Measurements from ENCODE around the gene LDLRAD3.
A peak's percentile ranks its signal among the peaks of the same experiment; 100 is the strongest.

LDLRAD3 gene

GRCh38 chr11:35943713-35944502 lies at the start of gene LDLRAD3:
TSS of gene LDLRAD3 (plus strand) at chr11:35944062. CDS start at chr11:35944099, 37 bp downstream.
- peak; percentile 87 for DNase-seq (ENCODE audit: low spot score)
- Histone ChIP-seq H3K4me3 (peak within 1 kb of the TSS; percentile 78), H3K27ac (peak within 1 kb of the TSS; percentile 45 to 88)
- no peak for TF ChIP-seq CTCF (IDR thresholded peaks at IDR 0.05)

GRCh38 chr11:35897019-35897418 lies 46.8 kb upstream of the LDLRAD3 start:
- no peak for TF ChIP-seq CTCF (IDR thresholded peaks at IDR 0.05)
- no peak for DNase-seq (ENCODE audit: low spot score)
- no peak overlapping the region for H3K27ac ChIP-seq
- H3K4me3 ChIP-seq: no peak overlapping the region

- Histone ChIP-seq H3K27ac (no peak overlapping the region), H3K4me3 (no peak overlapping the region)
- no peak for TF ChIP-seq CTCF (IDR thresholded peaks at IDR 0.05)
- no peak for DNase-seq (ENCODE audit: low spot score)
These were observed 40.9 kb upstream of the LDLRAD3 start for GRCh38 chr11:35902961-35903360.

- no peak overlapping the region for H3K27ac ChIP-seq
- DNase-seq (ENCODE audit: low spot score): no peak
- no peak for TF ChIP-seq CTCF (IDR thresholded peaks at IDR 0.05)
- no peak overlapping the region for H3K4me3 ChIP-seq
These were observed 38.1 kb upstream of the LDLRAD3 start for GRCh38 chr11:35905646-35906276.

GRCh38 chr11:35906277-35906661 lies 37.6 kb upstream of the LDLRAD3 start:
- TF ChIP-seq CTCF (IDR thresholded peaks at IDR 0.05): no peak
- no peak overlapping the region for H3K27ac ChIP-seq
- no peak overlapping the region for H3K4me3 ChIP-seq
- no peak for DNase-seq (ENCODE audit: low spot score)

- no peak for DNase-seq (ENCODE audit: low spot score)
- no peak overlapping the region for H3K27ac ChIP-seq
These were observed 37.2 kb upstream of the LDLRAD3 start for GRCh38 chr11:35906681-35907080.

More at GRCh38 chr11:35906681-35907080, 37.2 kb upstream of the LDLRAD3 start:
- TF ChIP-seq CTCF (IDR thresholded peaks at IDR 0.05): no peak
- H3K4me3 ChIP-seq: no peak overlapping the region
